ENCODE data around the gene FADS6.

FADS6 gene

DNA sequence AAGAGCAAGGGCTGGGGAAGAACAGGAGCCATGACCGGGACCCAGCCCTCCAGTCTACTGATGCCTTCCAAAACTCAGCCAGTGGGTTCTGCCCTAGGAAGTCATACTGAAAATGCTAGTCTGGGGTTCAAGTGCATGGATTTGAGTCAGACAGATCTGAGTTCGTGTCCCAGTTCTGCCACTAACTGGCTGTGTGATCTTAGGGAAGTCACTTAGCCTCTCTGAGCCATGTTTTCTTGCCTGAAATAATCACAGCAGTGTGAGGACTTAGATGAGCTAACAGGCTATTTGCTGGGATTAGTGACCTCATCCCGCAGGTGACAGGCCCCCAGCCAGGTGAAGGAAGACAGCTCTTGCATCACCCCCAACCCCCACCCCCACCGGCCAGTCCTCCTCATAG is 38.1 kb downstream of the FADS6 start:
- no peak for TF ChIP-seq SIN3A (IDR thresholded peaks at IDR 0.05; ENCODE audit: borderline replicate concordance, insufficient read depth, low read length)
- no peak for TF ChIP-seq POLR2AphosphoS5 (IDR thresholded peaks at IDR 0.05; ENCODE audit: low read depth, low read length)
- no peak for TF ChIP-seq REST (IDR thresholded peaks at IDR 0.05; ENCODE audit: insufficient read depth in 1 of 2, low read depth in 2 of 2, low read length in 2 of 2)
- TF ChIP-seq FOXP2 (optimal IDR thresholded peaks at IDR 0.05; ENCODE audit: borderline replicate concordance, extremely low read depth, extremely low read length, insufficient read depth), result no peak
- TF ChIP-seq TAF1 (IDR thresholded peaks at IDR 0.05; ENCODE audit: borderline replicate concordance, insufficient read depth, low read length), result no peak

DNA sequence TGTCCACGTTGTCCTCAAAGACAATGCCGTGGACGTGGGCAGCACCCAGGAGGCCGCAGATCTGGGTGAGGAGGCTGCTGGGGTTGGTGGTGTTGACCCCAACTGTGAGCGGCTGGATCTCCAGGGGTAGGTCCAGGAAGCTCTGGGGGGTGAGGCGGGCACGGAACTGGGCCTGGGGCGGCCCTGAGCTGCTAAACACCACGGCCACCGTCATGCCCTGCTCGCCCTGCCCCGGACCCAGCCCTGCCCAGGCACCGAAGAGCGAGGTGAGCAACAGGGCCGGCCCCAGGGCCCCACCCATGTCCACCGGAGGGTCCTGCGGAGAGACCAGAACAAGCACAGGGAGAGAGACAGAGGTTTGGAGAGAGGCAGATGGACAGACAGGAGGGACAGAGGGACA is 38.6 kb downstream of the FADS6 start:
- TF ChIP-seq REST (IDR thresholded peaks at IDR 0.05; ENCODE audit: insufficient read depth in 1 of 2, low read depth in 2 of 2, low read length in 2 of 2) (no peak), SIN3A (IDR thresholded peaks at IDR 0.05; ENCODE audit: borderline replicate concordance, insufficient read depth, low read length) (no peak), POLR2AphosphoS5 (IDR thresholded peaks at IDR 0.05; ENCODE audit: low read depth, low read length) (no peak), TAF1 (IDR thresholded peaks at IDR 0.05; ENCODE audit: borderline replicate concordance, insufficient read depth, low read length) (no peak), FOXP2 (optimal IDR thresholded peaks at IDR 0.05; ENCODE audit: borderline replicate concordance, extremely low read depth, extremely low read length, insufficient read depth) (no peak)

GRCh38 chr17:74853669-74854068 is 39.8 kb downstream of the FADS6 start:
- no peak for TF ChIP-seq REST (IDR thresholded peaks at IDR 0.05; ENCODE audit: insufficient read depth in 1 of 2, low read depth in 2 of 2, low read length in 2 of 2)
- no peak for TF ChIP-seq SIN3A (IDR thresholded peaks at IDR 0.05; ENCODE audit: borderline replicate concordance, insufficient read depth, low read length)
- TF ChIP-seq TAF1 (IDR thresholded peaks at IDR 0.05; ENCODE audit: borderline replicate concordance, insufficient read depth, low read length), result no peak
- TF ChIP-seq FOXP2 (optimal IDR thresholded peaks at IDR 0.05; ENCODE audit: borderline replicate concordance, extremely low read depth, extremely low read length, insufficient read depth), result no peak
- TF ChIP-seq POLR2AphosphoS5 (IDR thresholded peaks at IDR 0.05; ENCODE audit: low read depth, low read length), result no peak

GRCh38 chr17:74853048-74853397 is 40.4 kb downstream of the FADS6 start:
- no peak for TF ChIP-seq REST (IDR thresholded peaks at IDR 0.05; ENCODE audit: insufficient read depth in 1 of 2, low read depth in 2 of 2, low read length in 2 of 2)
- TF ChIP-seq POLR2AphosphoS5 (IDR thresholded peaks at IDR 0.05; ENCODE audit: low read depth, low read length), result no peak
- no peak for TF ChIP-seq FOXP2 (optimal IDR thresholded peaks at IDR 0.05; ENCODE audit: borderline replicate concordance, extremely low read depth, extremely low read length, insufficient read depth)
- no peak for TF ChIP-seq SIN3A (IDR thresholded peaks at IDR 0.05; ENCODE audit: borderline replicate concordance, insufficient read depth, low read length)
- no peak for TF ChIP-seq TAF1 (IDR thresholded peaks at IDR 0.05; ENCODE audit: borderline replicate concordance, insufficient read depth, low read length)
